Measurements from ENCODE around the gene EZH2.

The EZH2 gene

DNA sequence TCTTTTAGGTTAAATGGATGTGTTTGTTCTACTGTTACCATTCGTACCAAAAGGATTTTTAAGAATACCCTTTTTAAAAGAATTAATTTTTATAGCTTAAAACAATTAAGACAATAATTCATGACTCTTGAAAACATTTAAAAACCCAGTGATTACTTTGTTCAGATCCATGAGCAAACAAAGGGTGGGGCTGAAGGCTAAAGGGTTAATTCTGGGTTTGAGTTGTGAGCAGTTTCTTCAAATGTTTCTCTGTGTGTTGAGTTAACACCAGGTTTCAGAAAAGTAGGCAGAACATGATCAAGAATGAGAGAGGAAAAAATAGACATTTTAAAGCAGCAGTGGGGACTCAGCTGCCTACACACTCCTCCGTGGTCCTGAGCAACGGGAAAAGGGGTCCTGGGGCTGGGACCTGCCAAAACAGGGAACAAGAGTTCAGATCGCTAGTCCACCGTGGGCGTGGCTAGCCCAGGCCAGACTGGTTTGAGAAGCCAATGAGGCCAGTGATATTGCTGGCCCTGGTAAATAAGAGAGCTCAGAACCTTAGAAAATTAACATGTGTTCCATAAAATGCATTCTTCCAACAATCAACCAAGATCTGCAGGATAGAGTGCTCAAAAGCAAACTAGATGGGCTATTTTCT lies 14.9 kb upstream of the EZH2 start:
- no peak for DNase-seq

GRCh38 chr7:148894591-148894990 lies 10.5 kb upstream of the EZH2 start:
- DNase-seq: no peak

DNA sequence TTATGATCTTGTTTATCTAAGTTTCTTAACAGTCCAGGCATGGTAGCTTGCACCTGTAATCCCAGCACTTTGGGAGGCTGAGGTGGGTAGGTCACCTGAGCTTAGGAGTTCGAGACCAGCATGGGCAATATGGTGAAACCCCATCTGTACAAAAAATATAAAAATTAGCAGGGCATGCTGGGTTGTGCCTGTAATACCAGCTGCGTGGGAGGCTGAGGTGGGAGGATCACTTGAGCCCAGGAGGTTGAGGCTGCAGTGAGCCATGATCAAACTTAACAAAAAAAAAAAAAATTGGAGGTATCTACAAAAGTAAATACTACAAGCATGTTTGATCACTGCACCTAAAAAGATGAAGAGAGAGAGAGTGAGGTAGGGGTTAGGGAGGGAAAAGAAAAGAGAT lies 9.0 kb upstream of the EZH2 start:
- no peak for DNase-seq

- DNase-seq: no peak
These were observed 4.2 kb upstream of the EZH2 start for GRCh38 chr7:148888300-148888699.

DNA sequence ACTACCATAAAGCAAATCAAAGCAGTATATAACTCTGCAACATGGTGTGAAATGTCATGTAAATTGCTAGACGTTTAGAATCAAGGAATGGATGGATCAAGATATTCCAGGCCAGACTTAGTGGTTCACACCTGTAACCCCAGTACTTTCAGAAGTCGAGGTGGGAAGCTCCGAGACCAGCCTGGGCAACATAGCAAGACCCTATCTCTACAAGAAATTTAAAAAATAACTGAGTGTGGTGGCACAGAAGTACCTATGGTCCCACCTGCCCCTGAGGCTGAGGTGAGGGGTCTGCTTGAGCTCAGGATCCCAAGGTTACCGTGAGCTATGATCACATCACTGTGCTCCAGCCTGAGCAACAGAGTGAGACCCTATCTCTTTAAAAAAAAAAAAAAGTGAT lies 2.8 kb upstream of the EZH2 start:
- no peak for DNase-seq

DNA sequence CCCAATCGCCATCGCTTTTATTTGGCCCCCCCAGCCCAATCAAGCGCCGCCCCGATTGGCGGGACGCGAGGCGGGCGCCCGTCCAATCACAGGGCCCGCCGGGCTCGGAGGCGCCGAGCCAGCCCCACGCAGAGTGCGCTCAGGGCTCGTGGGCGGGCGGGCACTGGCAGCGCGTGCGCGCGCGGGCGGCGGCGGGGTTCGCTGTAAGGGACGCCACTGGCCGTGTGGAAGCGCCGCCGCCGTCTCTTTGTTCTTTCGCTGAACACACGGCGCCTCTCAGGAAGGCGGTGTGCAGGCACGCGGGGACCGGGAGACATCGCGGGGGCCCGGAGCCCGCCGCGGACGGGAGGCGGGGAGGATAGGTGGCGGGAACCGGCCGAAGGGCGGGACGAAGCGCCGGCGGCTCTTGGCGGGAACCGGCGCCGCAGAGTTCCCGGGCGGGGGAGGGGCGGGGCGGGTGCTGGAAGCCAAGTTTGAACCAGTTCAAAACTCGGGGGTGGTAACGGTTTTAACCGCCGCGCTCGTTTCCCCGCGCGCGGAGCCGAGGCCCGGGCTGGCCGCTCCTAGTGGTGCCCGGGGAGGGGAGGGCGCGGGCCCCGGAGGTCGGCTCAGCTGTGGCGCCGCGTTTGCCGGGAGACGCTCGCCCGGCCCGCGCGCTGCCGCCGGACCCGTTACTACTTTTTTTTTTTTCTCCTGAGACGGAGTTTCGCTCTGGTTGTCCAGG lies 370 bp upstream of the EZH2 start:
- peak; percentile 82 to 95 (median 89) for DNase-seq

DNA sequence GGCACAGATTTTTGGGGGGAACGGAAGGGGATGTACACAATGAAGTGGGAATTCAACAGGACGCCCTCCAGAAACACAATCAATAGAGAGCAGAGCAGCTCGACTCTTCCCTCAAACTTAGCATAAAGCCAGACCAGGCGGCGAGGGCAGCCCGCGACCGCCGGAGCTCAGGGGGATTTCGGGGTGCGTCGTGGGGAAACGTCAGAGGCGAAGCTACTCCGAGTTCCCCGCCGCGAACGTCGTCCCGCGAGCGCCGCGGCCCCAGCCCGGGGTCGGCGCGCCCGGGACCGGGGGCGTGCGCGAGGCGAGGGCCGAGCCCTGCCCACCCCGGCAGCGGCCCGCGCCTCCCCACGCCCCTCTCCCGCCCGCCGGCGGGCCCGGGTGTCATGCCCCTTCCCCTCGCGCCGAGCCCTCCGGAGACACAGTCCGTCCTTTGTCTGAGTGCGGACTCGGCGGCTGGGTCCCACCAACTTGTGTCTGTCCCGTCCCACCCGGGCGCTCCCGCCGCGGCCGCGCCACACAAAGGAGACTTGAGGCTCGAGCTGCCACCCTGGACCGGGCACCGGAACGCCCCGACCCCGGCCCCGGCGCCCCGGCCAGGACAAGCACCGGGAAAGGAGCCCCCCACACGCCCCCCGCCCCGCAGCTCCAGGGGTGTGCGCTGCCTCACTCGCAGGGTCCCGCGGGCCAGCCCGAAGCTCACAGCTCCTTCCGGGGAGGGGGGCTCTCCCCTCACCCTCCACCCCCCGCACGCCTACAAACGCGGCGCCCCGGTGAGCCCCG lies 634 bp downstream of the EZH2 start:
- peak; percentile 12 to 47 (median 30) for DNase-seq

GRCh38 chr7:148882841-148883265 lies 1.2 kb downstream of the EZH2 start:
- no peak for DNase-seq

DNA sequence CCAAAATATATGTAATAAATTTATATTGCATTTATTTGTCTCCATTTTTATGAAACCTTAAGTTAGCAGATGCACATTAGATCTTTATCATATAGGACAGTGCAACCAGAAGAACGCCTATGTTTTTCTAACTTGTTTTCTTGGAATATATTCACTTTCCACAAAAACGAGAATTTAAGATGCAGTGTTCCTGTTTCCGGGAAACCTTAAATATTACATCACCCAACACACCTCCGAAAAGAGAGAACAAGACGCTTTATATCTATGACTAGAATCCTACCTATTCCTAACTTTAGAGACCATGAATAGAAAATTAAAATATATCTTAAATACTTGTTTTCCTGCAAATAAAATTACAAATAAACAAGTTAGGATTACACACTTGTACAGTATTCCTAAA lies 1.9 kb downstream of the EZH2 start:
- DNase-seq: no peak

DNA sequence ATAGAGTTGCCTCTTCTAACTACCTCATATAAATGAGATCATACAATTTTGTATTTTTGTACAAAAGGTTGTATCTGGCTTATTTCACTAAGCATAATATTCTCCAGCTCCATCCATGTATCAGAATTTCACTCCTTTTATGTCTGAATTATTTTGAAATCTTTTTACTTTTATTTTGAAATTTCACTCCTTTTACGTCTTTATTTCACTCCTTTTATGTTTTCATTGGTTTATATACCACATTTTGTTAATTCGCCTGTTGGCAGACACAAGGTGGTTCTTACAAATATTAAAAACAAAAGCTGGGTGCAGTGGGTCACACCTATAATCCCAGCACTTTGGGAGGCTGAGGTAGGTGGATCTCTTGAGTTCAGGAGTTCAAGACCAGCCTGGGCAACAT lies 5.8 kb downstream of the EZH2 start:
- no peak for DNase-seq

- DNase-seq: no peak
These were observed 6.6 kb downstream of the EZH2 start for GRCh38 chr7:148877517-148877916.

GRCh38 chr7:148872188-148872587 lies 11.9 kb downstream of the EZH2 start:
- no peak for DNase-seq

GRCh38 chr7:148871551-148871950 lies 12.5 kb downstream of the EZH2 start:
- no peak for DNase-seq

DNA sequence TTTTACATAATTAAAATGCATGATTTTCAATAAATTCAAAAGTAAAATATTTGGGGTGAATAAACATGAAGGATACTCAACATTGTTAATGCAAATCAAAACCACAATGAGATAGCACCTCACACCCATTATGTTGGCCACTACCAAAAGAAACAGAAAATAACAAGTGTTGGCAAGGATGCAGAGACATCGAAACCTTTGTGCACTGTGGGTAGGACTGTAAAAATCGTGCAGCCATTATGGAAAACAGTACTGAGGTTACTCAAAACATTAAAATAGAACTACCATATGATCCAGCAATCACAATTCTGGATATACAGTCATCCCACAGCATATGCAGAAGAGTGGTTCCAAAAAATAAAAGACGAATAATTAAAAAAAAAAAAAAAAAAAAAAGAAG lies 13.1 kb downstream of the EZH2 start:
- DNase-seq: no peak

- no peak for DNase-seq
These were observed 15.8 kb downstream of the EZH2 start for GRCh38 chr7:148868378-148868674.

DNA sequence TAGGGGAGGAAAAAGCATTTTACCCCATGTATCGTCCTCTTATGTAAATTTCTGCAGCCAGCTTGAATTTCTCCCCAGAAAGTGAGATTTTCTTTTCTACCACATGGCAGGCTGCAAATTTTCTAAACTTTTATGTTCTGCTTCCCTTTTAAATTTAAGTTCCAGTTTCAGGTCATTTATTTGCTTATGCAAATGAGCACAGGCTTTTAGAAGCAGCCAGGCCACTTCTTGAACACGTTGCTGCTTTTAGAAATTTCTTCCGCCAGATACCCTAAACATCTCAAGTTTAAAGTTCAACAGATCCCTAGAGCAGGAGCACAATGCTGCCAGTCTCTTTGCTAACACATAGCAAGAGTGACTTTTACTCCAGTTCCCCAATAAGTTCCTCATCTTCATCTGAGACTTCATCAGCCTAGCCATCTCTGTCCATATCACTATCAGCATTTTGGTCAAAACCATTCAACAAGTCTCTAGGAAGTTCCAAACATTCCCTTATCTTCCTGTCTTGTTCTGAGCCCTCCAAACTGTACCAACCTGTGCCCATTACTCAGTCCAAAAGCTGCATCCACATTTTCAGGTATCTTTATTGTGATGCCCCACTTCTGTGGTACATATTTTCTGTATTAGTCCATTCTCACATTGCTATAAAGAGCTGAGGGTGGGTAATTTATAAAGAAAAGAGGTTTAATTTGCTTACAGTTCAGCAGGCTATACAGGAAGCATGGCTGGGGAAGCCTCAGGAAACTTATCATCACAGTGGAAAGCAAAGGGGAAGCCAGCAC lies 16.3 kb downstream of the EZH2 start:
- DNase-seq: no peak

DNA sequence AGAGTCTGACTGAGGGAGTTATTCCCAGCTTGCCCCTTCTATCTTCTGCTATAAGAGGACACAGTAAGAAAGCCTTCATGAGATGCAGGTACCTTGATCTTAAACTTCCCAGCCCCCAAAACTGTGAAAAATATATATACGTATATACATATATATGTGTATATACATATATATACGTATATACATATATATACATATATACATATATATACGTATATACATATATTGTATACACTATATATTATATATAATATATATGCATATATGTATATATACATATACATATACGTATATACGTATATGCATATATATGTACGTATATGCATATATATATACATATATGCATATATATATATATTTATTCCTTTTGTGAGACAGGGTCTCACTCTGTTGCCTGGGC lies 17.7 kb downstream of the EZH2 start:
- DNase-seq: no peak

DNA sequence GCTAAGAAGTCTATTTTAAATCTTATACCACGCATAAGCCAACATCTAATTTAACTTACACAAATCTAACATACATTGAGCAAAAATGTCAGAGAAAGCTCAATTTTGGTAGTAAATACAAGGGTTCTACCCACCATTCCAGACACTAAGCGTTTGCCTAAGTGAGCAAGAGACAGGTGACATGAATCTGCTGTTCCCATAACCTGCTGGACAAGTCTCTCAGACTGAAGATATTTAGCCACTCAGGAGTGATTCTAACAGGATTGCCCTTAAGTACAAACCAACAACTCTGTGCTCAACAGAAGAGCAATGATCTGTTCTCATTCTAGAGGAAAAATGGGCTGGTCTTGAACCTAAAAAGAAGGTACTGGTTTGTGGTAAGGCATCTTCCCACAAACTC lies 18.8 kb downstream of the EZH2 start:
- DNase-seq: no peak

- no peak for DNase-seq
These were observed 20.8 kb downstream of the EZH2 start for GRCh38 chr7:148863324-148863723.

DNA sequence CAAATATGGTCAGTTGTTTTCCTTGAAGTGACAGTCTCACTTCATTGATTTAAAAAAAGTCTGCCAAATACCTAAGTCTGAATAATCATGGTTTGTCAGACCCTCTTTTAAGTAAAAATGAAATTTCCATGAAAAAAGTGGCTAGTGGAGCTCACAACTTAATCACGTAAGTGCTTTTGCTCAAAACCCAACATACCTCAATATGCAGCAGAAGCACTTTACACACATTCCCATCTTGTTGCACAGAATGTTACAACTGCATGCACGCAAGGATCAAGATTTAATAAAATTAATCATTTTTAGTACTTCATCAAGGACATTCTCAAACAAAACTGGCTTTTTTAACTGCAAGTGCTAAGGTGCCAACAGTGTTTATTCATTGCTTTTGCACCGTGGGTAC lies 21.6 kb downstream of the EZH2 start:
- DNase-seq: no peak

- DNase-seq: no peak
These were observed 25.6 kb downstream of the EZH2 start for GRCh38 chr7:148858489-148858888.

- DNase-seq: no peak
These were observed 27.2 kb downstream of the EZH2 start for GRCh38 chr7:148856891-148857290.

- DNase-seq: no peak
These were observed 27.6 kb downstream of the EZH2 start for GRCh38 chr7:148856578-148856881.

DNA sequence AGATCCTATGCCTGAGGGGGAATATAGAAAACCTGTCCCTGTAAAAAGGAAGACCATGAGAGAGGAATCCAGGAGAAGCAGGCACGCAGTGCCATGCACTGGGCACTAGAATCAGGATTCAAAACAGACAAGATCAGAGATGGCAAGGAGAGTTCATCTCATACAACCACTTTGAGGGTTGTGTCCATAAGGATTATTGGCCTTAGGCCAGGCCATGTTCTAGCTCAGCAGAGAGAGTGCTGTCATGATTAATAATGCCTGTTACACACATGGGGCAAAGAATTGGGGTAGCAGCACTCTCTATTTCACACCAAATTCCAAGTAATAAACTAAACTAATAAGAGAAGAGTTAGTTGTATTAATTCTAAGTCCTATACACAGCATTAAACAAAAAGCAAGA lies 29.1 kb downstream of the EZH2 start:
- DNase-seq: no peak

Data from activated CD4-positive, CD25-positive, alpha-beta regulatory T cell (primary cell).